GM10248 (cell line): ENCODE results near the gene AAR2.

ENCODE experiments used
- CTCF ChIA-PET: fragments of 300-600 bp; sonication (Branson Sonifier 250); formaldehyde crosslinking; extraction: SDS; loops from one replicate; lab custom pipeline; 2021; ENCODE audit warnings: antibody characterized with exemption; lab: Yijun Ruan, JAX
- POLR2A ChIA-PET: fragments of 350-650 bp; sonication (Branson Sonifier 250); formaldehyde crosslinking; extraction: SDS; loops from one replicate; lab custom pipeline; 2020; ENCODE audit warnings: antibody characterized with exemption; lab: Yijun Ruan, JAX
- DNase-seq: peaks from one replicate; pipeline ENCODE4 v3.0.0; 2012; ENCODE audit errors: extremely low spot score
- CTCF ChIP-seq: IDR thresholded peaks from 2 replicates; pipeline ENCODE4 v1.5.1; 2012; ENCODE audit warnings: mild to moderate bottlenecking, low read depth; ENCODE audit errors: extremely low read depth, missing control alignments, control extremely low read depth

AAR2 gene

GRCh38 chr20:36264426-36265246 is 28.4 kb downstream of the AAR2 start:
- DNase-seq = no peak
- ChIA-PET CTCF (interaction anchor here (0.9 kb wide), 1 partner anchor 62 kb away, joined by 3 read pairs; no protein-coding TSS in a partner anchor), POLR2A (no interaction called here)
- no peak for TF ChIP-seq CTCF

- DNase-seq = no peak
- CTCF ChIA-PET = interaction anchor here (0.6 to 1.0 kb wide), 2 partner anchors 11 to 24 kb away, joined by 3 to 4 read pairs; no protein-coding TSS in a partner anchor
- no peak for TF ChIP-seq CTCF
- POLR2A ChIA-PET = no interaction called here
Observed at GRCh38 chr20:36266189-36266588, 29.9 kb downstream of the AAR2 start.

GRCh38 chr20:36267605-36268381 is 31.5 kb downstream of the AAR2 start:
- ChIA-PET POLR2A (interaction anchor here (0.9 kb wide), 1 partner anchor 32 kb away, joined by 3 read pairs; the partner anchor contains the start of gene AAR2), CTCF (interaction anchor here (0.9 to 1.7 kb wide), 3 partner anchors 10 to 132 kb away, joined by 3 to 4 read pairs (median 4); no protein-coding TSS in a partner anchor)
- TF ChIP-seq CTCF = no peak
- DNase-seq = no peak

- no peak for TF ChIP-seq CTCF
- no peak for DNase-seq
- CTCF ChIA-PET = interaction anchor here (0.9 to 1.7 kb wide), 3 partner anchors 11 to 131 kb away, joined by 3 to 4 read pairs (median 4); no protein-coding TSS in a partner anchor
- POLR2A ChIA-PET = interaction anchor here (0.9 kb wide), 1 partner anchor 33 kb away, joined by 3 read pairs; the partner anchor contains the start of gene AAR2
Observed at GRCh38 chr20:36268440-36269342, 32.4 kb downstream of the AAR2 start.

GRCh38 chr20:36269507-36269906 is 33.2 kb downstream of the AAR2 start:
- ChIA-PET POLR2A (no interaction called here), CTCF (interaction anchor here (1.7 to 7.4 kb wide), 2 partner anchors 130 to 169 kb away, joined by 4 to 66 read pairs; no protein-coding TSS in a partner anchor)
- no peak for DNase-seq
- TF ChIP-seq CTCF = no peak
